HG03103 (cell line): ENCODE results near the gene RIPOR2.
"Not testable (repeated sequence)": the region's sequence is repeated elsewhere in the genome, so short reads cannot be mapped to it uniquely, and the experiment has no call there.

Experiments used
- ATAC-seq: cut with Tn5 transposase; IDR thresholded peaks from one replicate; pipeline ENCODE4 v1.9.1; 2021; ENCODE audit warnings: low read depth; ENCODE audit not compliant: unreplicated experiment

RIPOR2 gene

DNA sequence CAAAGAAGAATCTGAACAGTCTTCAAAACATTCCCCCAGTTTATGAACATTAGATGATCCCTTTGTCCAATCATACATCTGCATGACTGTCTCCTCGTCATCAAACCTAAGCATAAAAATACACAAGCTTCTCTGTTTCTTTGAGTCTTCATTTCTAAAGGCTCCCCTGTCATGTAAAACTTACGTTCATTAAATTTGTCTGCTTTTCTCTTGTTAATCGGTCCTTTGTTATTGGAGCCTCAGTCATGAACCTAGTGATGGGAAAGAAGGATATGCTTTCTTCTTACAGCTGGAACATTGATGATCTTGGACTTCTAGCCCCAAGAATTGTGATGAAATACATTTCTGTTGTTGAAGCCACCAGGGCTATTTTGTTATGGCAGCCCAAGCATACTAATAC, 18.0 kb upstream of the RIPOR2 start:
- ATAC-seq: no peak

DNA sequence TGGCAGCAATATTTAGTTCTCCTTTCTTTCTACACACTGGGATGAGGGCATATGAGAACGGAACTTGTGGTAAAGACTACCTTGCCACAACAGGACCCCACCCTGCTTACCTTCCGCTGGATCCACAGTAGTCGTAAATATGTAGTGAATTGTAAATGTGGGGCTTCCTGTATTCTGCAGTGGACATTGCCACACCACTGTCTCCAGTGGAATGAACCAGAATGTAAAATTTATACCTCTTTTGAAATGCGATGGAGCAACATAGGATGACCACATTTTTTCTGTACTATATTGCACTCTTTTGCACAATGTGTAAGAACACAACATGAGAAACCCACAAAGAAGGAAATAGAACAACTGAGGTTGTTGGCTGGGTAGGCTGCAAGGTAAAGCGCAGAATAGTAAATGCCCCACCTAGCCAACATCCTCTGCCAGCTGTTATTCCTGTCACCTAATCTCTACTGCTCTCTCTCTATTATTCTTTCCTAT, 16.1 kb upstream of the RIPOR2 start:
- ATAC-seq: no peak

GRCh38 chr6:24950218-24950941, 14.6 kb upstream of the RIPOR2 start:
- no peak for ATAC-seq

GRCh38 chr6:24949020-24949569, 13.3 kb upstream of the RIPOR2 start:
- peak; percentile 90 for ATAC-seq

GRCh38 chr6:24948261-24948660, 12.5 kb upstream of the RIPOR2 start:
- not testable (repeated sequence) for ATAC-seq

- ATAC-seq: no peak
These were observed 11.9 kb upstream of the RIPOR2 start for GRCh38 chr6:24947636-24948035.

DNA sequence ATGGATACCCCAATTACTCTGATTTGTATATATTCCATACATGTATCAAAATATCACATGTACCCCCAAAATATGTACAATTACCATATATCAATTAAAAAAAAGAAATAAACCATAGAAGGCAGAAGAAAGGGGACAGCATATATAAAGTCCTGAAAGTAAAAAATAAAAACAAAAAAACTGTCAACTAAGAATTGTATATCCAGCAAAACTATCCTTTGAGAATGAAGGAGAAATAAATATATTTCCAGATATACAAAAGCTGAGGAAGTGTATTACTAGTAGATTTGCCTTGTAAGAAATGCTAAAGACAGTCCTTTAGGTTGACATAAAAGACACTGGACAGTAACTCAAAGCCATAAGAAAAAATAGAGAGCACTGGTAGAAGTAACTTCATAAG, 9.3 kb upstream of the RIPOR2 start:
- ATAC-seq: no peak

GRCh38 chr6:24943774-24944173, 8.0 kb upstream of the RIPOR2 start:
- no peak for ATAC-seq

DNA sequence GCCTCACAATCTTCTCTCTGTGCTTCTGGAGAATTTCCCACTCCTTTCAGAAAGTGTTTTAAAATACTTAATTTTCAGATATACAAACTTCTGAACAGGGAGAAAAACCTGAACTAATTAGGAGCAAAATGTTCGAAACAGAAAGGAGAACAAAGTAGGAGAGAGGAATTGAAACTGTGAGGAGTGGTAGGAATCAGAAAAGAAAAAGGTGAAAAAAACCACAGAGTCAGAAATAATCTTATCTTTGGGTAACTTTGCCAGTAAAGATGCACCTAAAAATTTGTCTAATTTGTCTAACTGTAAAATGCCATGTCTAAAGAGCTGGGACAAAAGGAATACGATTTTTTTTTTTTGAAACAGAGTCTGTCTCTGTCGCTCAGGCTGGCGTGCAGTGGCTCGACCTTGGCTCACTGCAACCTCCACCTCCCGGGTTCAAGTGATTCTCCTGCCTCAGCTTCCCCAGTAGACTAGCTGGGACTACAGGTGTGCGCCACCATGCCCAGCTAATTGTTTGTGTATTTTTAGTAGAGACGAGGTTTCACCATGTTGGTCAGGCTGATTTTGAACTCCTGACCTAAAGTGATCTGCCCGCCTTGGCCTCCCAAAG, 4.7 kb upstream of the RIPOR2 start:
- no peak for ATAC-seq

GRCh38 chr6:24936641-24937317, 1.0 kb upstream of the RIPOR2 start:
- ATAC-seq: peak; percentile 64

DNA sequence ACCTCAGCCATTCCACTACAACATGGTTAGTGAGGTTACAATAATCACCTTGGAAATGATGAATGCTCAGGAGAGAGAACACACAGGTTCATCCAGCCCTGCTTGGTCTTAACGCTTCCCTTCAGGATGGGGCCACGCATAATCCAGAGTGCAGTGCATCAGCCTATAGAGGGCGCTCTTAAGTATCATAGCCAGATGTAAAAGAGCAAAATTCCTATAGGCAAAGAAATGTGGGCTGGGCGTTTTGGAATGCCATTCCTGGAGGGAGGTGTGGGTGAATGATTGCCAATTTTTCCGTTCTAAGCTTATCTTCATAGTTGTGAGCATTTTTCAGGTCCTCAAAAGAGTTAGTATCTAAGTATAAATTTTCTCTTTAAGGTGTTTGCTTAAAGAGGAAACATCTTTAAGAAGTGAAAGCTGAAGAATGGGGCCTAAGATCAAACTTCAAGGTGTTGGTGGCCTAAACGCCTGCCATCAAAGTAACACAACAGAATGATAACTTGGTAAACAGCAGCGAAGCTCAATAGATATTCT, 1.8 kb downstream of the RIPOR2 start:
- ATAC-seq: no peak

DNA sequence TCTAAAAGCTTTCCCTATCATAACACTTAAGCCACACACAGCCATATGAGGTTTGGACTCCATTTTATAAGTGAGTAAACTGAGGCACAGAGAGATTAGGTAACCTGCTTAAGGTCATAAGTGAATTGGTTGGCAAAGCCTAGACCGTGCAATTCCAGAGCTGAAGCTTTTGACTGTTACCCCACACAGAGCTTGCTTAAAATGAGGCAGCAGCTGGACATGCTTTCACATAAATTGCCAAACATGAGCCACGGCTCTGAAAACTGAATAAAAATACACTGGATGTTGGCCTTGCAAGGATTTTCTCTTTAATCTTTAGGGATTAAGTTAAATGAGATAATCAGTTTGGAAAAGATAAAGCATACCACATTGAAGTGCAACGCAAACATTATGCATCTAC, 2.5 kb downstream of the RIPOR2 start:
- no peak for ATAC-seq

DNA sequence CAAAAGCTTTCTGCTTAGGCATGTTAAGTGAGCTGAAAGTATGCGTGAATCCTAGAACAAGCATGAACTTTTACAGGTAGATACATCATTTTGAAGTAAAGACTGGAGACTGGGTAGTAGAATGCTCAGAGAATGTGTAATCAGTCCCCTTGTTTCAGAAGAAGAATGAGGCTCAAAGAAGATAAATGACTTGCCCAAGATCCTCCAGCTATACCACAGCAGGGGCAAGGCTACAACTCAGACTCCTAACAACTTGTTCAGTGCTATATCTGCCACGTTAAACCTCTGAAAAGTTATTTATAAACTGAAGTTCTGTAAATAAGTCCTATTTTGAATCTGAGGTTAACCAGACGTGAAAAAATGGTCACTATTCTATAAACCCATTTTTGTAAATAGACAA, 2.9 kb downstream of the RIPOR2 start:
- ATAC-seq: peak; percentile 23

DNA sequence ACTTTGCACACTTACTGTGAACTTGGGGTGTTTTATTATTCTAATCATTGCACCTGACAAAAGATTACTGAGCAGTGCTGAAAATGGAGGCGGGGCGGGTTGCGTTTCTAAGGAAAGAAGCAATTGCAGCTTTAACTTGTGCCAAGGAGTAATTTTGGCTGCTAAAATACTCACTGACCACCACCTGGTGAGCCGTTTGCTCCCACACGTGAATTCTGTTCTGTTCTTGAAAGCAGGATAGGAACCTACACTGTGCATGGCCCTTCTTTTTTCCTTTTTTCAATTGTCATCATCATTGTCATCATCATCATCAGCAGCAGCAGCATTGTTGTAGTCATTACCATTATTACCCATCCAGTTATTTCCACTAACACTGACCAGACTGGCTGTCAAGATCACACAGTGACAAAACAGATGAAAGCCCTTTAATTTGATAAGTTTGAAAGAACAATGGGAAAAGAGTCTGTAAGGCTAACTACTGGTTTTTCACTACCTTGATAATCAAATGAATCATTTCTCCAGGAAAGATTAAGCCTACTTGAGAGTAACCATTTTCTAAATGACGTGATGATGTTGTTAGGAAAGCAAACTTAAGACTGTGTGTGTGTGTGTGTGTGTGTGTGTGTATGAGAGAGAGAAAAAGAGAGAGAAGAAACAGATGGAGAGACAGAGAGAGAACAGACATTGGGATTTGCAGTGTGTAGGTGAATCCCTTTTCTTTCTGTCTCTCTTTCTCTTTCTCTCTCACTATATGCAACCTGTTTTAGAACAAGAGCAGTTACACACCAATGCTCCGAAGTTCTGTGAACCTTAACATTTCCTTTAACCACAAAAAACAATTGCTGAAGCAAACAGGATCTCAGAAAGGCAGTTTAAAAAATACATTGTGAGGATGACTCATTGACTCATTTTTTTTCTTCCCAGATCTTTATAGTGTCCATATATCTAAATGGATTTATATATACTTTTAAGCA, 3.8 kb downstream of the RIPOR2 start:
- ATAC-seq: no peak

DNA sequence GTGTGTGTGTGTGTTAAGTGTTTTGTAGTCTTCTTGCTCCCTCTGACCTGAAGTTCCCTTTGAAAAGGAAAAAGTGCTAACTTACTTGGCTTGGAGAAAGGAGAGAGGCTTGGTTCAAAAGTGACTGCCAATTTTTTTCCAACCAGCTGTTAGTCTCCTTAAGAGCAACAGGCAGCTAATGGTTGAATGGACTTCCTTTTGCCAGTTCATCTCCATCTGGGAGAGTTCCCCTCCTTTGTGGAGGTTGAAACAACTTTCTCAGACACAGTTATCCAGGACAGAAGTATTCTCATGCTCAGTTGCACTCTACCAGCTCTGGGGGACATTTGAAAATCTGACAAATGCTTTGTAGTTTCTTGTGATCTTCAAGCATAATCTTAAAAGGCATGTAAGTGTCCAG, 4.5 kb downstream of the RIPOR2 start:
- ATAC-seq: no peak

DNA sequence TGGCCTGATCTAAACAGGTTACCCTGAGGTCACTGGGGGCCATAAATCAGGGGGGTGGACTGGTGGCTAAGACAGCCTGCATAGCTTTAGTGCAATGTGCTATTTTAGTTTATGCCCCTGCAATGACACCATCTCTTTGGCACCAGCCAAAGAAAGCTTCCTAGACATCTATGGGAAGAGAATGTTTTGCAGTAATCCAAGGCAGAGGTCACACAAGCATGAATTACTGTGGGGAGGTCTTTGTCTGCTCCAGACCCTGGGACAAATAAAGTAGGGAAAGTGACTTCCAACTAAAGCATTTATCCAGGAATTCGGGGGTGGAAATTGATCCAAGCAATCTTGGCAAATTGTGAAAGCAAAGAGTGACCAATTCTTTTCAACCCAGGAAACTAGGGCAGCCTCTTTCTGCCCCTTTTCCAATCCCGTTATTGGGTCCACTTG, 5.3 kb downstream of the RIPOR2 start:
- no peak for ATAC-seq

- no peak for ATAC-seq
These were observed 6.5 kb downstream of the RIPOR2 start for GRCh38 chr6:24929242-24929641.

DNA sequence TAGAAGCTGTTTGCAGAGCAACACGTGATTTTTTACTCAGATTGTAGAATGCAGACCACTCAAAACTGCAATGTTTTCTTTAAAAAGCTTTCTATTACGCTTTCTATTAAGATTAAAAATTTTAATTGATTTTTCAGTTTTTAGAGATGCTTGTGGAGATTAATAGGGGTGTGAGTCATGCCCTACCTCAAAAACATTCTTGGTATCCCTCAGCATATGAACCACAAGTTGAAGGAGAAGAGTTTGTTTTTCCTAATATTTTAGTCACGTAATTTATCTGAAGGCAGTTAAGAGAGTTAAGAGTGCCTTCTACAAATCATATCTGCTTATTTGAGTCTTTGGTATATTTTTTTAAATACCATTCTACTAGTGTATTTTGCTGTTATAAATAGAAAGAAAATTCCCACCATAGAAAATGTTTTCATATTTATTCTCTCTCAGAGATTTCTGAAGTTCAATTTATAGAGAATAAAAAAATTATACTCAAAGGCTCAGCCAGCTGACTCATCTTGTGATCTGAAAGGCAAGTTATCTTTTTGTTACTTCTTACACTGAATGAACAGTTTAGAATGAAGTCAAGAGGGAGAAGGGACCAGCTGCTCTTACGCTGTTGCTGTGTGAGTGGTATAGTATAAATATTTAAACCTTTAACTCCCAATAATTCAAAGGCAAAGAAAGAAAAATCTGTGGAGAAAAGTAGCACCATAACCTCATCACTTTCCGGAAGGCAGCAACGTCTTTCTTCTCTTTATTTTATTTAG, 7.6 kb downstream of the RIPOR2 start:
- no peak for ATAC-seq

DNA sequence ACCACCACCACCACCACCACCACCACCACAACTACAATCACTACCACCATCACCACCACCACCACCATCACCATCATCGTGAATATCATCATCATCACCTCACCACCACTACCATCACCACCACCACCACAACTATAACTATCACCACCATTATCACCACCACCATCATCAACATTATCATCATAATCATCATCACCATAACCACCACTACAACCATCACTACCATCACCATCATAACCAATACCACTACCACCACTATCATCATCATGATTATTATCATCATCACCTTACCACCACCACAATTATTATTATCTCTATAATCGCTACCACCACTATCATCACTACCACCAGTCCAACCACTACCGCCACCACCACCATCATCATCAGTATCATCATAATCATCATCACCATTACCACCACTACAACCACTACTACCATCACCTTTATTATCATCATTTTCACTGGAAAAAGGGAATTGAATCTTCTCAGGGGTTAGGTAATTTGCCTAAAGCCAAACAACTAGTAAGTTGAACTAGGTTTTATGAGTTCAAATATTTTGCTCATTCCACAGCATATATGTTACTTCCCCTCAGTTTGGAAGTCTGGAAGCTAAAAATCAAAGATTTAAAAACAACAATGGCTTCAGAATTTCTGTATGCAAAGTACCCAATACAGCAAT, 8.3 kb downstream of the RIPOR2 start:
- no peak for ATAC-seq
